HCT116 (cell line): Measurements from ENCODE around the gene DHRSX. TPM values are rescaled to one million over a fixed set of nuclear protein-coding genes. Genes with fewer than 3 reads are reported as not detected.

ENCODE experiments used
- ATAC-seq: fragments of 200-7000 bp; cut with Tn5 transposase; 2 replicates; pipeline ENCODE4 v1.9.1; 2020; ENCODE audit warnings: mild to moderate bottlenecking, moderate library complexity
- BruUV-seq: library from RNA; stranded (reverse); fragments of 400-500 nt; replicated peaks from 2 replicates; lab custom pipeline; 2021; lab: Mats Ljungman, UMichigan
- CTCF ChIA-PET: fragments of 300-600 bp; sonication (Branson Sonifier 250); formaldehyde crosslinking; loops from one replicate; lab custom pipeline; 2021; ENCODE audit warnings: antibody characterized with exemption; lab: Charles Lee
- POLR2A ChIA-PET: fragments of 300-600, 350-600 bp; sonication (Branson Sonifier 250); formaldehyde crosslinking; loops from one replicate; lab custom pipeline; 2021; ENCODE audit warnings: antibody characterized with exemption; lab: Charles Lee
- RAD21 ChIA-PET, 2 experiments: fragments of 300-600 bp; sonication (Branson Sonifier 250); formaldehyde crosslinking; loops; one replicate each; lab custom pipeline; 2023; ENCODE audit warnings: low total read pairs in 2 of 2; ENCODE audit not compliant: uncharacterized antibody in 2 of 2, unreplicated experiment in 2 of 2, low non-redundant PET in 1 of 2; lab: Charles Lee
- DNase-seq: peaks from one replicate; pipeline ENCODE4 v3.0.0-alpha.2; 2010; ENCODE audit warnings: low read depth, low spot score
- H2AFZ ChIP-seq: fragments of 200-600 bp; shearing (Covaris generic), sonication (generic); 2 replicates; pipeline ENCODE4 v1.6.1; 2017; ENCODE audit warnings: low read depth, mixed run types, mixed read lengths, antibody characterized with exemption, low read length; ENCODE audit not compliant: poor library complexity, severe bottlenecking
- H3K27ac ChIP-seq: 2 replicates; pipeline ENCODE4 v1.5.1; 2012; ENCODE audit warnings: low read depth, low read length
- H3K27me3 ChIP-seq: fragments of 200-600 bp; sonication (generic); 2 replicates; pipeline ENCODE4 v1.6.1; 2016; ENCODE audit warnings: mixed run types, low read length, mixed read lengths; ENCODE audit not compliant: insufficient read depth
- H3K36me3 ChIP-seq, 2 experiments: fragments of 200-500 bp in 1 of 2; fragments of 200-600 bp in 1 of 2; sonication (Bioruptor generic) in 1 of 2; sonication (generic) in 1 of 2; 2 replicates each; pipeline versions ENCODE4 v1.5.1 to v1.6.1; 2014 to 2016; ENCODE audit warnings: low read length in 2 of 2, inconsistent platforms in 1 of 2, mixed read lengths in 1 of 2, mixed run types in 1 of 2; ENCODE audit not compliant: insufficient read depth in 2 of 2, control insufficient read depth in 1 of 2
- H3K4me1 ChIP-seq, 2 experiments: fragments of 200-600 bp in 1 of 2; sonication (generic) in 1 of 2; 2 replicates each; pipeline versions ENCODE4 v1.5.1 to v1.6.1; 2012 to 2017; ENCODE audit warnings: low read length in 2 of 2, inconsistent platforms in 1 of 2, mild to moderate bottlenecking in 1 of 2, mixed read lengths in 1 of 2, mixed run types in 1 of 2, moderate library complexity in 1 of 2; ENCODE audit not compliant: insufficient read depth in 2 of 2, control insufficient read depth in 1 of 2
- H3K4me2 ChIP-seq: fragments of 200-600 bp; sonication (generic); 2 replicates; pipeline ENCODE4 v1.6.1; 2017; ENCODE audit warnings: mixed run types, low read length, mixed read lengths
- H3K4me3 ChIP-seq, 2 experiments: fragments of 200-600 bp in 1 of 2; sonication (generic) in 1 of 2; replicated peaks in 1 of 2; 2 replicates each; pipeline ENCODE4 v1.5.1; 2011 to 2016; ENCODE audit warnings: low read length in 2 of 2, control low read depth in 1 of 2, low read depth in 1 of 2, mild to moderate bottlenecking in 1 of 2, mixed read lengths in 1 of 2, mixed run types in 1 of 2
- H3K79me2 ChIP-seq: fragments of 200-600 bp; sonication (generic); 2 replicates; pipeline ENCODE4 v1.6.1; 2017; ENCODE audit warnings: mild to moderate bottlenecking, mixed run types, low read length, moderate library complexity, mixed read lengths; ENCODE audit not compliant: insufficient read depth
- H3K9ac ChIP-seq: fragments of 200-600 bp; sonication (generic); 2 replicates; pipeline ENCODE4 v1.6.1; 2016; ENCODE audit warnings: low read length, mixed read lengths
- H3K9me2 ChIP-seq: fragments of 200-600 bp; sonication (generic), shearing (Covaris generic); 2 replicates; pipeline ENCODE4 v1.6.1; 2017; ENCODE audit warnings: mixed run types, mild to moderate bottlenecking, moderate library complexity; ENCODE audit not compliant: insufficient read depth
- H3K9me3 ChIP-seq, 2 experiments: fragments of 200-500 bp in 1 of 2; fragments of 200-600 bp in 1 of 2; sonication (Bioruptor generic) in 1 of 2; sonication (generic) in 1 of 2; 2 replicates each; pipeline ENCODE4 v1.6.1; 2014 to 2017; ENCODE audit warnings: low read length in 2 of 2, mixed read lengths in 2 of 2, inconsistent platforms in 1 of 2, low read depth in 1 of 2, mild to moderate bottlenecking in 1 of 2, mixed run types in 1 of 2, moderate library complexity in 1 of 2; ENCODE audit not compliant: control insufficient read depth in 1 of 2, insufficient read depth in 1 of 2
- H4K20me1 ChIP-seq: fragments of 200-600 bp; sonication (generic), shearing (Covaris generic); 2 replicates; pipeline ENCODE4 v1.6.1; 2017; ENCODE audit warnings: mixed run types, mild to moderate bottlenecking, moderate library complexity; ENCODE audit not compliant: insufficient read depth
- ATF3 ChIP-seq: IDR thresholded peaks from 2 replicates; pipeline ENCODE4 v1.6.1; 2012
- CBX3 ChIP-seq: IDR thresholded peaks from 2 replicates; pipeline ENCODE4 v1.6.1; 2012; ENCODE audit warnings: low read depth
- CEBPB ChIP-seq: IDR thresholded peaks from 2 replicates; pipeline ENCODE4 v1.6.1; 2012; ENCODE audit warnings: low read depth
- CTCF ChIP-seq, 3 experiments: fragments of 200-600 bp in 1 of 3; sonication (generic) in 1 of 3; IDR thresholded peaks in 2 of 3; conservative IDR thresholded peaks in 1 of 3; 2 replicates each; pipeline ENCODE4 v1.5.1; 2012 to 2017; ENCODE audit warnings: low read depth in 2 of 3, low read length in 2 of 3, antibody characterized with exemption in 1 of 3, borderline replicate concordance in 1 of 3, control low read depth in 1 of 3, mild to moderate bottlenecking in 1 of 3, mixed read lengths in 1 of 3, mixed run types in 1 of 3, moderate library complexity in 1 of 3; ENCODE audit not compliant: insufficient read depth in 1 of 3
- EGR1 ChIP-seq: IDR thresholded peaks from 2 replicates; pipeline ENCODE4 v1.6.1; 2012; ENCODE audit warnings: low read depth
- ELF1 ChIP-seq: IDR thresholded peaks from 2 replicates; pipeline ENCODE4 v1.6.1; 2012; ENCODE audit warnings: low read depth, borderline replicate concordance
- EZH2 ChIP-seq: fragments of 200-600 bp; sonication (generic); IDR thresholded peaks from 2 replicates; pipeline ENCODE4 v1.6.1; 2017; ENCODE audit warnings: antibody characterized with exemption, mixed run types
- EZH2phosphoT487 ChIP-seq: fragments of 200-600 bp; IDR thresholded peaks from 2 replicates; pipeline ENCODE4 v1.6.1; 2018; ENCODE audit warnings: antibody characterized with exemption, borderline replicate concordance
- JUND ChIP-seq: IDR thresholded peaks from 2 replicates; pipeline ENCODE4 v1.6.1; 2012
- MAX ChIP-seq: IDR thresholded peaks from 2 replicates; pipeline ENCODE4 v1.6.1; 2012
- POLR2AphosphoS5 ChIP-seq: IDR thresholded peaks from 2 replicates; pipeline ENCODE4 v1.6.1; 2011; ENCODE audit warnings: mild to moderate bottlenecking, low read depth, low read length, moderate library complexity
- RAD21 ChIP-seq: IDR thresholded peaks from 2 replicates; pipeline ENCODE4 v1.6.1; 2012; ENCODE audit warnings: low read depth, mild to moderate bottlenecking
- REST ChIP-seq: IDR thresholded peaks from 2 replicates; pipeline ENCODE4 v1.6.1; 2012; ENCODE audit warnings: low read depth
- SIN3A ChIP-seq: IDR thresholded peaks from 2 replicates; pipeline ENCODE4 v1.6.1; 2012; ENCODE audit warnings: low read depth
- SP1 ChIP-seq: IDR thresholded peaks from 2 replicates; pipeline ENCODE4 v1.6.1; 2012; ENCODE audit warnings: low read depth
- TCF7L2 ChIP-seq: IDR thresholded peaks from 2 replicates; pipeline ENCODE4 v1.7.0; 2011; ENCODE audit warnings: borderline replicate concordance, inconsistent platforms; ENCODE audit not compliant: insufficient read depth, insufficient read length; ENCODE audit errors: extremely low read depth
- YY1 ChIP-seq: IDR thresholded peaks from 2 replicates; pipeline ENCODE4 v1.6.1; 2011; ENCODE audit warnings: low read length, low read depth, moderate library complexity, mild to moderate bottlenecking; ENCODE audit not compliant: insufficient replicate concordance; ENCODE audit errors: extremely low read depth
- ZBTB33 ChIP-seq: IDR thresholded peaks from 2 replicates; pipeline ENCODE4 v1.6.1; 2011; ENCODE audit warnings: mild to moderate bottlenecking, low read length, moderate library complexity; ENCODE audit not compliant: insufficient replicate concordance; ENCODE audit errors: extremely low read depth
- ZFX ChIP-seq: fragments of 450-650 bp; IDR thresholded peaks from 2 replicates; pipeline ENCODE4 v1.6.1; 2017
- ZNF274 ChIP-seq: fragments of 200-500 bp; sonication (Bioruptor generic); IDR thresholded peaks from 2 replicates; pipeline ENCODE4 v1.6.1; 2014; ENCODE audit warnings: mild to moderate bottlenecking, low read depth, low read length, inconsistent platforms
- intact Hi-C: fragments of 100-400 bp; cut with micrococcal nuclease; formaldehyde crosslinking; loops from 2 replicates; pipeline ENCODE4 v1.10.0; 2022
- total RNA-seq: library from RNA; stranded (reverse); gene quantifications from one replicate; pipeline ENCODE4 v1.2.1, GENCODE V29; 2021; ENCODE audit not compliant: unreplicated experiment

Gene DHRSX
- total RNA-seq, 1 experiment from 2014 or later, result 11.9 TPM

- intact Hi-C loops, result no loop called here
- H3K9ac ChIP-seq, result no peak overlapping the region
- ChIA-PET CTCF (no interaction called here), RAD21 (no interaction called here)
- no peak for DNase-seq
- H3K9me2 ChIP-seq, result no peaks in the 10 kb centered on the region
- H3K36me3 ChIP-seq, result no peaks in the 10 kb centered on the region
- H3K4me3 ChIP-seq, result no peak overlapping the region
- H4K20me1 ChIP-seq, result no peaks in the 10 kb centered on the region
- no peak overlapping the region for H3K27ac ChIP-seq
- H3K4me1 ChIP-seq, result no peaks in the 10 kb centered on the region
- H3K4me2 ChIP-seq, result no peak overlapping the region
- peaks cover 0 to 3% of the 10 kb centered on the region in 2 experiments; a peak in 2 of 4 replicates for H3K9me3 ChIP-seq
- TF ChIP-seq EGR1, result no peak
- TF ChIP-seq CEBPB, result no peak
- no peak for TF ChIP-seq ZNF274
- TF ChIP-seq SP1, result no peak
- no peak for TF ChIP-seq CBX3
- TF ChIP-seq JUND, result no peak
- no peak for TF ChIP-seq REST
- TF ChIP-seq ZFX, result no peak
- TF ChIP-seq YY1, result no peak
- no peak for TF ChIP-seq MAX
- no peak for TF ChIP-seq SIN3A
- TF ChIP-seq RAD21, result no peak
- TF ChIP-seq EZH2phosphoT487, result no peak
- TF ChIP-seq POLR2AphosphoS5, result no peak
- no peak for TF ChIP-seq TCF7L2
- TF ChIP-seq ELF1, result no peak
- TF ChIP-seq ATF3, result no peak
- no peak for TF ChIP-seq ZBTB33
- no peak for TF ChIP-seq CTCF (IDR thresholded peaks at IDR 0.05 in 2 of 3, conservative IDR thresholded peaks at IDR 0.05 in 1 of 3; ENCODE audit: borderline replicate concordance in 1 of 3, insufficient read depth in 1 of 3, low read depth in 2 of 3, low read length in 2 of 3)
- TF ChIP-seq EZH2, result no peak
- TF ChIP-seq, all 23 proteins: peak for 0
- no peak for ATAC-seq
- Histone ChIP-seq H2AFZ (no peak overlapping the region), H3K27me3 (no peaks in the 10 kb centered on the region), H3K79me2 (no peaks in the 10 kb centered on the region)
- POLR2A ChIA-PET, result no interaction called here
- no TSS peak for BruUV-seq
These were observed 276.6 kb downstream of the DHRSX start for GRCh38 chrX:2224161-2224560.
